RWPE2 (cell line): ENCODE measurements around the gene COL9A1.
A peak's percentile ranks its signal among the peaks of the same experiment; 100 is the strongest.

ENCODE experiments used
- ATAC-seq: fragments of 200-7000 bp; cut with Tn5 transposase; 3 replicates; pipeline ENCODE4 v1.9.1; 2021; ENCODE audit warnings: low read depth
- DNase-seq: peaks from one replicate; pipeline ENCODE4 v3.0.0-alpha.2; 2020; ENCODE audit warnings: low spot score
- H3K27ac ChIP-seq: fragments of 450-650 bp; 2 replicates; pipeline ENCODE4 v1.5.1; 2017; ENCODE audit warnings: mild to moderate bottlenecking; ENCODE audit not compliant: poor library complexity, severe bottlenecking
- H3K27me3 ChIP-seq: fragments of 250-450 bp; sonication (Bioruptor Pico); 2 replicates; pipeline ENCODE4 v1.5.1; 2021; ENCODE audit warnings: mild to moderate bottlenecking, moderate library complexity; ENCODE audit not compliant: insufficient read depth, poor library complexity, severe bottlenecking
- H3K36me3 ChIP-seq: fragments of 250-450 bp; sonication (Bioruptor Pico); 2 replicates; pipeline ENCODE4 v1.5.1; 2020; ENCODE audit warnings: low read depth, mild to moderate bottlenecking, moderate library complexity
- H3K4me1 ChIP-seq: fragments of 250-450 bp; sonication (Bioruptor Pico); 2 replicates; pipeline ENCODE4 v1.5.1; 2021; ENCODE audit warnings: mild to moderate bottlenecking, moderate library complexity; ENCODE audit not compliant: insufficient read depth, poor library complexity, severe bottlenecking
- H3K4me3 ChIP-seq: fragments of 250-450 bp; sonication (Bioruptor Pico); 2 replicates; pipeline ENCODE4 v1.5.1; 2021; ENCODE audit warnings: mild to moderate bottlenecking, moderate library complexity; ENCODE audit not compliant: severe bottlenecking
- H3K9me3 ChIP-seq: fragments of 250-450 bp; sonication (Bioruptor Pico); 2 replicates; pipeline ENCODE4 v1.5.1; 2021; ENCODE audit warnings: mild to moderate bottlenecking, moderate library complexity; ENCODE audit not compliant: severe bottlenecking
- TF ChIP-seq, protein P1 (sequence below): fragments of 450-650 bp; IDR thresholded peaks from one replicate; pipeline ENCODE4 v1.5.1; 2017; ENCODE audit warnings: mild to moderate bottlenecking, moderate library complexity; ENCODE audit not compliant: poor library complexity, severe bottlenecking

The COL9A1 gene

DNA sequence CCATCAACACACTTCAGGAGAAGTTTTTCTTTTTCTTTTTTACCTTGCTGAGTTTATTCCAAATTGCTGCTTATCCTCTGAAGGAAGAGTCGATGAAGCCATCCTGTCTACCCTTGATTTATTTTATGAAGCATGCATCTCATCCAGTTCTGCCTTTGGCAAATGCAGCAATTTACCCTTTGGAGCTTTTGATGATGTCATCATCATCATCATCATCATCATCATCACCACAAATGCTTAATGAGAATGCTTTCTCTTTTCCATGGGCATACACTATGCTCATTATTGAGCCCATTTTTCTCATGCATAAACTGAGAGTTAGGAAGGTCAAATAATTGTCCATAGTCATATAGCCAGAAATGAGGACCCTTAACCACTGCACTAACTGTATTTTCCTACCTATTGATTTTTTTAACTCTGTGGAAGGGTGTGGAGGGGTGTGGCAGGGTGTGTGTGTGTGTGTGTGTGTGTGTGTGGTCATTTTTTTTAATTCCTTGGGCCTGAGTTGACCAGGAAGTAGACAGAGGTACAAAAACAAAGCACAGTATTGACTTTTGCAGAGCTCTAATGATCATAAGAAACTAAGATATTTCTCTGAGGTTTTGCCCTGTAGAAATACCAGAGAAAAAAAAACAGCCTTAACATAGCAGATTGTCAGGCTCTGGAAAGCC, 82.8 kb downstream of the COL9A1 start:
- Histone ChIP-seq H3K27me3 (peaks cover 33% of the 10 kb centered on the region), H3K36me3 (no peaks in the 10 kb centered on the region), H3K4me3 (no peak overlapping the region), H3K4me1 (no peaks in the 10 kb centered on the region), H3K27ac (no peak overlapping the region), H3K9me3 (no peaks in the 10 kb centered on the region)
- ATAC-seq (no peak), DNase-seq (no peak)
- TF ChIP-seq, protein P1, sequence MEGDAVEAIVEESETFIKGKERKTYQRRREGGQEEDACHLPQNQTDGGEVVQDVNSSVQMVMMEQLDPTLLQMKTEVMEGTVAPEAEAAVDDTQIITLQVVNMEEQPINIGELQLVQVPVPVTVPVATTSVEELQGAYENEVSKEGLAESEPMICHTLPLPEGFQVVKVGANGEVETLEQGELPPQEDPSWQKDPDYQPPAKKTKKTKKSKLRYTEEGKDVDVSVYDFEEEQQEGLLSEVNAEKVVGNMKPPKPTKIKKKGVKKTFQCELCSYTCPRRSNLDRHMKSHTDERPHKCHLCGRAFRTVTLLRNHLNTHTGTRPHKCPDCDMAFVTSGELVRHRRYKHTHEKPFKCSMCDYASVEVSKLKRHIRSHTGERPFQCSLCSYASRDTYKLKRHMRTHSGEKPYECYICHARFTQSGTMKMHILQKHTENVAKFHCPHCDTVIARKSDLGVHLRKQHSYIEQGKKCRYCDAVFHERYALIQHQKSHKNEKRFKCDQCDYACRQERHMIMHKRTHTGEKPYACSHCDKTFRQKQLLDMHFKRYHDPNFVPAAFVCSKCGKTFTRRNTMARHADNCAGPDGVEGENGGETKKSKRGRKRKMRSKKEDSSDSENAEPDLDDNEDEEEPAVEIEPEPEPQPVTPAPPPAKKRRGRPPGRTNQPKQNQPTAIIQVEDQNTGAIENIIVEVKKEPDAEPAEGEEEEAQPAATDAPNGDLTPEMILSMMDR = no peak

DNA sequence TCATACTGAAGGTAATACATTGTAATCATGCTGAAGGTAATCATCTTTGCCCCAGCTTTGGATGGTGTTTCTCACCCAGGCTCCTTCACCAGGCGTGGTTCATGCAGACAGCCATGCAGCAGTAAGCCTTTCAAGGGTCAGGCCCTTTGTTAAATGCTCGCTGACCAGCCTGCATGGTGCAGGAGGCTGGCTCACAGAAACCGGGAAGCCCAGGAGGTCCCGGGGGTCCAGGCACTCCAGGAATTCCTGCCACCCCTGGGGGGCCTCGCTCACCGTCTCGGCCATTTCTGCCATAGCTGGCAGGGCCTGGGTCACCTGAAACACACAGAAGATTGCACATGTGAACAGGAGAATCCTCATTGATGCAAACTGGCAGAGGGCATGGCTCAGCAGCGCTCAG, 86.1 kb downstream of the COL9A1 start:
- peaks cover 44% of the 10 kb centered on the region for H3K27me3 ChIP-seq
- no peaks in the 10 kb centered on the region for H3K36me3 ChIP-seq
- no peak for DNase-seq
- ATAC-seq = no peak
- H3K4me3 ChIP-seq = no peak overlapping the region
- no peaks in the 10 kb centered on the region for H3K9me3 ChIP-seq
- H3K27ac ChIP-seq = no peak overlapping the region
- no peaks in the 10 kb centered on the region for H3K4me1 ChIP-seq
- TF ChIP-seq, protein P1 = no peak

DNA sequence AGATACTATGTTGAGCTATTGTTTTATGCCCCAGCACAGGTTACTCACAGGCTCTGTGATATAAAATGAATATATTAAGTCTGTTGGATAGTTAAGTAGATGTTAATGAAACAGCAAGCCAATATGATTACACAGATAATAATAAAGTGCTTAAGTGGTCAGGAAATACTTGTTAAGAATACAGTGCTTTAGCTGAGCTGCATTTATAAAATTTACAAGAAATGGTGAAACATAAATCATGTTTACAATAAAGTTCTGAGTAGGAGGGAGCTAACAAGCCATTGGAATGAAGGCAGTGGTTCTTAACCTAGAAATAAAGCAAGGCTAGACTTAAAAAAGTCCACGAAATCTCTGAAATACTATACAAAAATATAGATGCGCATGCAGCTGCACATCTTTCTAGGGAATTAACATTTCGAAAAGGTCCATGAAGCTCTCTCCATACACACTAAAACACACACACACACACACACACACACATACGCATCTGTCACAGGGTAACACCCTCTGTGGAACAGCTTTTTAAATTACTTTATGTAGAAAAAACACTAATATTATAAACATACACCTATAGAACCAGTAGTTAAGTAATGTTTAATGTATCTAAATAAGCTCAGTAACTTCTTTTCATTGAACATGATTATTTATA, 87.3 kb downstream of the COL9A1 start:
- Histone ChIP-seq H3K27ac (no peak overlapping the region), H3K4me1 (no peaks in the 10 kb centered on the region), H3K4me3 (no peak overlapping the region), H3K27me3 (peaks cover 40% of the 10 kb centered on the region), H3K9me3 (no peaks in the 10 kb centered on the region), H3K36me3 (no peaks in the 10 kb centered on the region)
- no peak for DNase-seq
- TF ChIP-seq, protein P1 = no peak
- no peak for ATAC-seq

DNA sequence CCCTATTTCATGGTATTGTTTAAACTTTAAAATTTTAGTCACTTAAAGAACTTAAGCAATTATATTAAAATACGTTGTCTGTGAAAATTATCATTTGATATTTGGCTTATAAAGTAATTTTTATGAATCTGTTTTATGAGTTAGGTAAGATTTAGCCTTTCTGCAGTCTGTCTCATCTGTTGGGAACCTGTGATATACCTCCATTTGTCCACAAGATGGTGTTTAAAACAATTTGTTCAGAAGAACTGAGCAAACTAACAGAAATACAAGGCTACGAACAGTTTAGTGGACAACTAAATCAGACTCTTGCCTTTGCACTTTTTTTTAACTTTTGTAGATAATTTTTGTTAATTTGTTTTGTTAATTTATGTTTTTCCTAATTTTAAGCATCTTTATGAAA, 92.4 kb downstream of the COL9A1 start:
- TF ChIP-seq, protein P1 = peak; percentile 39
- peak; percentile 50; the same call in 2 of the 3 replicates for ATAC-seq
- Histone ChIP-seq H3K36me3 (no peaks in the 10 kb centered on the region), H3K4me1 (no peaks in the 10 kb centered on the region), H3K27me3 (peaks cover 45% of the 10 kb centered on the region), H3K27ac (no peak overlapping the region), H3K4me3 (no peak overlapping the region), H3K9me3 (no peaks in the 10 kb centered on the region)
- DNase-seq = no peak

DNA sequence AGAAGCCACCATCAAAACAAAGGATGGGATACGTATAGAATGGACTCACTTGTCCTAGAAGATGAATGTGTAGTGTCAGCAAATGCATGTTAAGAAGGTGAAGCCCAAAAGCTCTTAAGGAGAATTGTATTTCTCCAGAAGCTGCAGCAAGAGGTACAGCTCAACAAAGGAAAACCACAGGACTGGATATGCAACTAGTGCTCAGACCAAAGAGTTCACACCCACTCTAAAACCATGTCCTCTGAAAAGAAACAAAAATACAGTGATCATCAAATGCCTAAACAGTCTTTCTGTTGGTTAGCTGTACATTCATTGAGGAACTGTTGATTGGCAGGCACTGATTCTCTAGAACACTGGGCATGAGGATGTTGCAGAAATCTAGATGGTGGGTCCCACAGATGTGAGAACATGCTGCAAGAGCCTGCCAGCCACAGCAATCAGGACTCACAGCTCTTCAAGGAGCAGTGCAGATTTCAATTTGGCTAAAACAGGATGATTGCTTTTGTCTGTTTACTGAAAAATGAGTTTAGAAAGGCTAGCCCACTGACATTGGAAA, 94.6 kb downstream of the COL9A1 start:
- H3K27ac ChIP-seq = no peak overlapping the region
- DNase-seq (no peak), ATAC-seq (no peak)
- TF ChIP-seq, protein P1 = no peak
- H3K27me3 ChIP-seq = peaks cover 25% of the 10 kb centered on the region
- H3K4me3 ChIP-seq = no peak overlapping the region
- no peaks in the 10 kb centered on the region for H3K9me3 ChIP-seq
- no peaks in the 10 kb centered on the region for H3K36me3 ChIP-seq
- no peaks in the 10 kb centered on the region for H3K4me1 ChIP-seq
